WTC11 (cell line): ENCODE results near the gene PRXL2A. TPM values are rescaled to one million over a fixed set of nuclear protein-coding genes. Genes with fewer than 3 reads are reported as not detected.

Experiments used
- ATAC-seq: fragments of 200-7000 bp; cut with Tn5 transposase; 2 replicates; pipeline ENCODE4 v1.10.0; 2021; ENCODE audit warnings: mild to moderate bottlenecking, moderate library complexity
- CTCF ChIA-PET: fragments of 300-600 bp; sonication (Branson Sonifier 250); formaldehyde crosslinking; loops from one replicate; lab custom pipeline; 2021; ENCODE audit warnings: antibody characterized with exemption; lab: Charles Lee
- POLR2A ChIA-PET: fragments of 350-600 bp; sonication (Branson Sonifier 250); formaldehyde crosslinking; loops from one replicate; lab custom pipeline; 2021; ENCODE audit warnings: antibody characterized with exemption; lab: Charles Lee
- DNase-seq: peaks from one replicate; pipeline ENCODE4 v3.0.0; 2021; ENCODE audit warnings: low spot score
- H3K27ac Mint-ChIP-seq: 2 replicates; pipeline ENCODE4 v1.8.0; 2021; ENCODE audit warnings: mixed read lengths
- H3K27me3 Mint-ChIP-seq: 2 replicates; pipeline ENCODE4 v1.8.0; 2021; ENCODE audit warnings: low read depth, mild to moderate bottlenecking, moderate library complexity, mixed read lengths
- H3K36me3 Mint-ChIP-seq: 2 replicates; pipeline ENCODE4 v1.8.0; 2021; ENCODE audit warnings: mixed read lengths
- H3K4me1 Mint-ChIP-seq: 2 replicates; pipeline ENCODE4 v1.8.0; 2022; ENCODE audit warnings: mixed read lengths
- H3K4me3 Mint-ChIP-seq: 2 replicates; pipeline ENCODE4 v1.8.0; 2021; ENCODE audit warnings: mild to moderate bottlenecking, moderate library complexity, mixed read lengths
- H3K9me3 Mint-ChIP-seq: 2 replicates; pipeline ENCODE4 v1.8.0; 2021; ENCODE audit warnings: mixed read lengths
- E2F4 ChIP-seq: sonication (generic); formaldehyde crosslinking; IDR thresholded peaks from 2 replicates; pipeline ENCODE4 v1.8.1; 2022; ENCODE audit warnings: low read depth, mild to moderate bottlenecking, moderate library complexity, missing genetic modification reagents, borderline replicate concordance
- HMGXB4 ChIP-seq: sonication (generic); formaldehyde crosslinking; IDR thresholded peaks from 2 replicates; pipeline ENCODE4 v1.8.1; 2023; ENCODE audit warnings: mild to moderate bottlenecking, moderate library complexity, missing genetic modification reagents
- MYBL2 ChIP-seq: sonication (generic); formaldehyde crosslinking; IDR thresholded peaks from 2 replicates; pipeline ENCODE4 v1.8.1; 2023; ENCODE audit warnings: mild to moderate bottlenecking, moderate library complexity, missing genetic modification reagents
- SP1 ChIP-seq: sonication (generic); formaldehyde crosslinking; conservative IDR thresholded peaks from 2 replicates; pipeline ENCODE4 v1.8.1; 2022; ENCODE audit warnings: missing genetic modification reagents
- ZNF232 ChIP-seq: sonication (generic); formaldehyde crosslinking; IDR thresholded peaks from 2 replicates; pipeline ENCODE4 v1.8.0; 2022; ENCODE audit warnings: mild to moderate bottlenecking, missing genetic modification reagents
- ZNF423 ChIP-seq: fragments of 250-450 bp; sonication (Bioruptor Pico); IDR thresholded peaks from 2 replicates; pipeline ENCODE4 v2.1.2; 2022; ENCODE audit warnings: mild to moderate bottlenecking, moderate library complexity
- total RNA-seq: library from RNA; stranded (reverse); gene quantifications from 3 replicates; pipeline ENCODE4 v1.2.3, GENCODE V29; 2021
- TF ChIP-seq, protein P1 (sequence below): sonication (generic); formaldehyde crosslinking; IDR thresholded peaks from 2 replicates; pipeline ENCODE4 v1.8.1; 2022; ENCODE audit warnings: mild to moderate bottlenecking, moderate library complexity, missing genetic modification reagents
- TF ChIP-seq, protein P2 (sequence below): sonication (generic); formaldehyde crosslinking; IDR thresholded peaks from 2 replicates; pipeline ENCODE4 v1.8.0; 2022; ENCODE audit warnings: mild to moderate bottlenecking, missing genetic modification reagents

The PRXL2A gene
- total RNA-seq, 1 experiment from 2014 or later: 46.6 TPM

- Mint-ChIP-seq H3K4me1 (peaks cover 36% of the 10 kb centered on the region), H3K27ac (peak within 1 kb of the TSS; percentile 84), H3K27me3 (no peaks in the 10 kb centered on the region), H3K9me3 (no peaks in the 10 kb centered on the region), H3K4me3 (peak within 1 kb of the TSS; percentile 95), H3K36me3 (no peaks in the 10 kb centered on the region)
- DNase-seq (peak; percentile 70), ATAC-seq (peak; percentile 66)
- TF ChIP-seq HMGXB4 (CRISPR knock-in tag) (no peak), SP1 (CRISPR knock-in tag) (peak; percentile 65), E2F4 (CRISPR knock-in tag) (peak; percentile 66; the same call in 1 of the 2 replicates), ZNF232 (CRISPR knock-in tag) (no peak), ZNF423 (CRISPR knock-in tag) (peak; percentile 19; the same call in 1 of the 2 replicates), MYBL2 (CRISPR knock-in tag) (0 out of 2 replicates have a peak, but pooled peaks have one; percentile 43)
- TF ChIP-seq, protein P1, sequence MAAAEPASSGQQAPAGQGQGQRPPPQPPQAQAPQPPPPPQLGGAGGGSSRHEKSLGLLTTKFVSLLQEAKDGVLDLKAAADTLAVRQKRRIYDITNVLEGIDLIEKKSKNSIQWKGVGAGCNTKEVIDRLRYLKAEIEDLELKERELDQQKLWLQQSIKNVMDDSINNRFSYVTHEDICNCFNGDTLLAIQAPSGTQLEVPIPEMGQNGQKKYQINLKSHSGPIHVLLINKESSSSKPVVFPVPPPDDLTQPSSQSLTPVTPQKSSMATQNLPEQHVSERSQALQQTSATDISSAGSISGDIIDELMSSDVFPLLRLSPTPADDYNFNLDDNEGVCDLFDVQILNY (CRISPR knock-in tag): 0 out of 2 replicates have a peak, but pooled peaks have one; percentile 15
- TF ChIP-seq, protein P2, sequence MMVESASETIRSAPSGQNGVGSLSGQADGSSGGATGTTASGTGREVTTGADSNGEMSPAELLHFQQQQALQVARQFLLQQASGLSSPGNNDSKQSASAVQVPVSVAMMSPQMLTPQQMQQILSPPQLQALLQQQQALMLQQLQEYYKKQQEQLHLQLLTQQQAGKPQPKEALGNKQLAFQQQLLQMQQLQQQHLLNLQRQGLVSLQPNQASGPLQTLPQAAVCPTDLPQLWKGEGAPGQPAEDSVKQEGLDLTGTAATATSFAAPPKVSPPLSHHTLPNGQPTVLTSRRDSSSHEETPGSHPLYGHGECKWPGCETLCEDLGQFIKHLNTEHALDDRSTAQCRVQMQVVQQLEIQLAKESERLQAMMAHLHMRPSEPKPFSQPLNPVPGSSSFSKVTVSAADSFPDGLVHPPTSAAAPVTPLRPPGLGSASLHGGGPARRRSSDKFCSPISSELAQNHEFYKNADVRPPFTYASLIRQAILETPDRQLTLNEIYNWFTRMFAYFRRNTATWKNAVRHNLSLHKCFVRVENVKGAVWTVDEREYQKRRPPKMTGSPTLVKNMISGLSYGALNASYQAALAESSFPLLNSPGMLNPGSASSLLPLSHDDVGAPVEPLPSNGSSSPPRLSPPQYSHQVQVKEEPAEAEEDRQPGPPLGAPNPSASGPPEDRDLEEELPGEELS: 0 out of 2 replicates have a peak, but pooled peaks have one; percentile 40
- CTCF ChIA-PET: interaction anchor here (0.8 to 34.2 kb wide), 7 partner anchors 10 to 209 kb away, joined by 3 to 802 read pairs (median 4); no protein-coding TSS in a partner anchor
- POLR2A ChIA-PET: interaction anchor here (1.2 kb wide), 3 partner anchors 11 to 52 kb away, joined by 3 to 7 read pairs (median 5); no protein-coding TSS in a partner anchor
These were observed 45.6 kb downstream of the PRXL2A start, which contains the start of gene TSPAN14 for GRCh38 chr10:80453842-80454512. Gene TSPAN14, plus strand, starts transcription at chr10:80454310. Its CDS starts 34,924 bp downstream, at chr10:80489234.

DNA sequence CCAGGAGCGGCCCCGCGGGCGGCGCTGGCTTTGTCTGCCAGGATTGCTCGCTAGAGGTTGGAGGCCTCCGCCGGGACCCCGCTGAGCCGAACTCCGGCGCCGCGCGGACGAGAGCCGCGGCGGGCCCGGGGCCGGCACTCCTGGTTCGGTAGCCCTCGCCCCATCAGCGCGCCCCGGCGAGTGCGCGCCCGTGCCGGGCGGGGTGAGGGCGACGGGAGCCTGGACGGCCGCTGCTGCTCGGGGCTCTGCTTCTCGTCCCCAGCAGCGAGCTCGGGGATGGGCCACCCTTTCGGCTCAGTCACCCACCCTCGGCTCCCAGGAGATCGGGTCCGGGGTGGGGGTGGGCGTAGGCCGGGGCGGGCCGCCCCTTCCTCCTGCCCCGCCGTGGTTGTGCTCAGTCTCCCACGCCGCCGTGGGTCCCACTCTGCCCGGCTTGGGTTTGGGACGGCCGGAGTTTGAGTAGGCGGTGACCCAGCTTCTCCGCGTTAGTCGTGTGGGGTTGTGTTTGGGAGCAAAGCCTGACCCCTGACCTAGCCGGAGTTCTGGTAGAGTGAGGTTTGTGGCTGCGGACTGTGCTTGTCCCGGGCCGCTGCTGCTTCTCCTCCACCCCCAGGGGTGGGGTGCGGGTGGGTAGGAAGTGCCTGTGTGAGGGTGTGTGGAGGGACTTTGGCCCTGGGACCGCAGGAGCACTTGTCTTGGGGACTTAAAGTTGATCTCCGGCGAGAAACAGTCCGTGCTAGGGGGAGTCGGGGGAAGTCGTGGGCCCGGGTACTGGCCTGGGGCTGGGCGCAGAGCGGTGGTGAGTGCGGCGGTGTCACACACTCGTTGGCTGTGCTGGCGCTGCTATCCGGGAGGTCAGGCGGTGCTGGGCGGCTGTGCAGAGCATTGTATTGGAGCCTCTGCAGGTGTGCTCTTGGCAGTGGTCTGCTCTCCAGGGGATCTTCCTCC lies 46.4 kb downstream of the PRXL2A start:
- H3K27ac Mint-ChIP-seq: peak overlapping the region; percentile 70; the same call in 1 of the 2 replicates
- CTCF ChIA-PET: interaction anchor here (0.6 to 34.2 kb wide), 5 partner anchors 10 to 194 kb away, joined by 3 to 802 read pairs (median 3); no protein-coding TSS in a partner anchor
- peaks cover 44% of the 10 kb centered on the region for H3K4me1 Mint-ChIP-seq
- no peaks in the 10 kb centered on the region for H3K36me3 Mint-ChIP-seq
- peak; percentile 48 for DNase-seq
- TF ChIP-seq, protein P1 (CRISPR knock-in tag): 0 out of 2 replicates have a peak, but pooled peaks have one; percentile 38
- TF ChIP-seq E2F4 (CRISPR knock-in tag) (no peak), ZNF423 (CRISPR knock-in tag) (peak; percentile 75), HMGXB4 (CRISPR knock-in tag) (peak; percentile 72; the same call in 1 of the 2 replicates)
- TF ChIP-seq, all 79 proteins: peak for 3
- Mint-ChIP-seq H3K4me3 (peak overlapping the region; percentile 95), H3K9me3 (no peaks in the 10 kb centered on the region), H3K27me3 (no peaks in the 10 kb centered on the region)
- POLR2A ChIA-PET: interaction anchor here (1.2 kb wide), 2 partner anchors 10 to 51 kb away, joined by 5 to 7 read pairs; no protein-coding TSS in a partner anchor
- peak; percentile 5 for ATAC-seq
